ENCODE results near the gene OASL.

Gene OASL

DNA sequence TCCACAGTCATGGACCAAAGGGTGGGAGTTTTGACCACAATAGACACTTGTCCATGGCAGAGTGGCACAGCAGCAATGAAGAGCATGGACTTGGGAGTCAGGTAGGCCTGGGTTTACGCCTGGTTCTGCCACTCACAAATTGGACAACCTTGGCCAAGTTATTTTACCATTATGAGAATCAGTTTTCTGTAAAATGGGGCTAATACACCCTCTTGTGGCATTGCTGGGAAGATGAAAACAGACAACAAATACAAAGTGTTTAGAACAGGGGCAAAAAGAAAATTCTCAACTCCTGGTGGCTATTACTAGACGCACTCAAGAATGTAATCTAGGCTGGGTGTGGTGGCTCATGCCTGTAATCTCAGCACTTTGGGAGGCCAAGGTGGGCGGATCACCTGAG, 25.3 kb downstream of the OASL start:
- H3K27ac ChIP-seq, result no peak overlapping the region
- no peaks in the 10 kb centered on the region for H3K9me3 ChIP-seq
- peaks cover 23 to 29% of the 10 kb centered on the region in 2 experiments for H3K4me1 ChIP-seq (ENCODE audit: control insufficient read depth in 1 of 2, insufficient read depth in 1 of 2, low read depth in 1 of 2, low read length in 1 of 2)
- H3K27me3 ChIP-seq, result no peaks in the 10 kb centered on the region
- no peak overlapping the region for H3K4me3 ChIP-seq (ENCODE audit: low read depth in 1 of 2, low read length in 1 of 2)
- peaks cover 19% of the 10 kb centered on the region for H3K36me3 ChIP-seq
- TF ChIP-seq, protein P1, sequence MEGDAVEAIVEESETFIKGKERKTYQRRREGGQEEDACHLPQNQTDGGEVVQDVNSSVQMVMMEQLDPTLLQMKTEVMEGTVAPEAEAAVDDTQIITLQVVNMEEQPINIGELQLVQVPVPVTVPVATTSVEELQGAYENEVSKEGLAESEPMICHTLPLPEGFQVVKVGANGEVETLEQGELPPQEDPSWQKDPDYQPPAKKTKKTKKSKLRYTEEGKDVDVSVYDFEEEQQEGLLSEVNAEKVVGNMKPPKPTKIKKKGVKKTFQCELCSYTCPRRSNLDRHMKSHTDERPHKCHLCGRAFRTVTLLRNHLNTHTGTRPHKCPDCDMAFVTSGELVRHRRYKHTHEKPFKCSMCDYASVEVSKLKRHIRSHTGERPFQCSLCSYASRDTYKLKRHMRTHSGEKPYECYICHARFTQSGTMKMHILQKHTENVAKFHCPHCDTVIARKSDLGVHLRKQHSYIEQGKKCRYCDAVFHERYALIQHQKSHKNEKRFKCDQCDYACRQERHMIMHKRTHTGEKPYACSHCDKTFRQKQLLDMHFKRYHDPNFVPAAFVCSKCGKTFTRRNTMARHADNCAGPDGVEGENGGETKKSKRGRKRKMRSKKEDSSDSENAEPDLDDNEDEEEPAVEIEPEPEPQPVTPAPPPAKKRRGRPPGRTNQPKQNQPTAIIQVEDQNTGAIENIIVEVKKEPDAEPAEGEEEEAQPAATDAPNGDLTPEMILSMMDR (IDR thresholded peaks at IDR 0.05), result no peak

- Histone ChIP-seq H3K27me3 (no peaks in the 10 kb centered on the region), H3K36me3 (peaks cover 32% of the 10 kb centered on the region)
These were observed 27.2 kb downstream of the OASL start for GRCh38 chr12:121011820-121012219.

GRCh38 chr12:121010860-121011259, 28.2 kb downstream of the OASL start:
- no peak overlapping the region for H3K27ac ChIP-seq
- TF ChIP-seq, protein P1 (IDR thresholded peaks at IDR 0.05), result no peak
- H3K36me3 ChIP-seq, result peaks cover 32% of the 10 kb centered on the region
- H3K27me3 ChIP-seq, result no peaks in the 10 kb centered on the region
- no peaks in the 10 kb centered on the region for H3K9me3 ChIP-seq
- peaks cover 3 to 4% of the 10 kb centered on the region in 2 experiments for H3K4me1 ChIP-seq (ENCODE audit: control insufficient read depth in 1 of 2, insufficient read depth in 1 of 2, low read depth in 1 of 2, low read length in 1 of 2)
- no peak overlapping the region for H3K4me3 ChIP-seq (ENCODE audit: low read depth in 1 of 2, low read length in 1 of 2)

More at GRCh38 chr12:121011820-121012219, 27.2 kb downstream of the OASL start:
- H3K9me3 ChIP-seq, result no peaks in the 10 kb centered on the region
- peaks cover 9 to 12% of the 10 kb centered on the region in 2 experiments for H3K4me1 ChIP-seq (ENCODE audit: control insufficient read depth in 1 of 2, insufficient read depth in 1 of 2, low read depth in 1 of 2, low read length in 1 of 2)
- H3K4me3 ChIP-seq (ENCODE audit: low read depth in 1 of 2, low read length in 1 of 2), result no peak overlapping the region
- TF ChIP-seq, protein P1 (IDR thresholded peaks at IDR 0.05), result no peak
- H3K27ac ChIP-seq, result no peak overlapping the region

DNA sequence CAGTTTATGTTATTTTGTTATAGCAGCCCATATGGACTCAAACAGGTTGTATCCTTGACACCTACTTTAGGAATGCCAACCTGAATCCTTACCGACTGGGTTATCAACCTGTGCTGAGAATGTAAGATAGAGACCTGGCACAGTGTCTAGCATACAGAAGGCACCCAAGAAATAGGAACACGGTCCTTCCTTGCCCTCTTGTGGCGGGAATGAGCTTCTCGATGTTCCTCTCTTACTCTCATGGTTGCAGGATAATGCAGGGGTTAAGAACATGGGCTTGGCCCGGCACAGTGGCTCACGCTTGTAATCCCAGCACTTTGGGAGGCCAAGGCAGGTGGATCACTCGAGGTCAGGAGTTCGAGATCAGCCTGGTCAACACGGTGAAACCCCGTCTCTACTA, 29.3 kb downstream of the OASL start:
- no peaks in the 10 kb centered on the region for H3K4me1 ChIP-seq (ENCODE audit: control insufficient read depth in 1 of 2, insufficient read depth in 1 of 2, low read depth in 1 of 2, low read length in 1 of 2)
- no peak overlapping the region for H3K27ac ChIP-seq
- no peaks in the 10 kb centered on the region for H3K9me3 ChIP-seq
- peaks cover 33% of the 10 kb centered on the region for H3K36me3 ChIP-seq
- no peak overlapping the region for H3K4me3 ChIP-seq (ENCODE audit: low read depth in 1 of 2, low read length in 1 of 2)
- TF ChIP-seq, protein P1 (IDR thresholded peaks at IDR 0.05), result no peak
- no peaks in the 10 kb centered on the region for H3K27me3 ChIP-seq

DNA sequence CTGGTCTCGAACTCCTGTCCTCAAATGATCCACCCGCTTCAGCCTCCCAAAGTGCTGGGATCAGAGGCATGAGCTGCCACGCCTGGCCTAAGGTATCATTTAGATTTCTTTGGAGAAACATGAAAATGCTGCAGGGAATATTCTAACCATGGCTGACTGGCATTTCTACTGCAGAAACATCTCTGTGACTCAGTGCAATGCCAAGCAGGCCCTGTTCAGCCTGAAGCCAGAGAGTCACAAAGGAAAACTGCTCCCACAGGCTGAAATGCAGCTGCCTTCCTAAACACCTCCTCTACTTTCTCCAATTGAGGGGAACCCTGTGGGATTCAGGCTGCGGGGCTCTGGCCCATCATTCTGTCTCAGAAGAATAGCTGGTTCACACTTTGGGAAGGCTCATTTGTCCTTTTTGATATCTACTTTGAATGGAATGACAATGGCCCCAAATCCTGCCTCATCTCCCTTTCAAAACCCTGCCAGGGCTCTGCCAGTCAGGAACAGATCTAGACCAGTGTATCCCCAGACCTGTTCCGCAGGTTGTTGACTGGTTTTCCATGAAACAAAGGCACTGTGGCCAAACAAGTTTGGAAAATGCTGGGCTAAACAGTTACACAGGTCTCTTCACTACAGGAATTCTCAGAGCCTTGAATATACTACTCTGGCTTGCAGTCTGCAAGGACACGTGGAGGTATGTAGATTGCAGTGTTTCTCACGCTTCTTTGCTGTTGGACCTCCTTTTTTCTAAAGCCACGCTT, 30.5 kb downstream of the OASL start:
- Histone ChIP-seq H3K9me3 (no peaks in the 10 kb centered on the region), H3K4me3 (ENCODE audit: low read depth in 1 of 2, low read length in 1 of 2) (no peak overlapping the region), H3K36me3 (peaks cover 45% of the 10 kb centered on the region), H3K27me3 (no peaks in the 10 kb centered on the region), H3K4me1 (ENCODE audit: control insufficient read depth in 1 of 2, insufficient read depth in 1 of 2, low read depth in 1 of 2, low read length in 1 of 2) (no peaks in the 10 kb centered on the region), H3K27ac (no peak overlapping the region)
- TF ChIP-seq, protein P1 (IDR thresholded peaks at IDR 0.05), result no peak
